SK-N-SH (cell line): ENCODE measurements around the gene HYAL2. TPM values are rescaled to one million over a fixed set of nuclear protein-coding genes. Genes with fewer than 3 reads are reported as not detected.

Experiments
- CTCF ChIA-PET: fragments of 300-600, 350-600 bp; formaldehyde crosslinking; extraction: SDS; loops from one replicate; lab custom pipeline; 2021; lab: Yijun Ruan, JAX
- POLR2A ChIA-PET: fragments of 350-600 bp; sonication (Branson Sonifier 250); formaldehyde crosslinking; extraction: SDS; loops from one replicate; lab custom pipeline; 2020; ENCODE audit warnings: antibody characterized with exemption, inconsistent platforms; lab: Yijun Ruan, JAX
- DNase-seq: peaks from one replicate; pipeline ENCODE4 v3.0.0; 2012
- H2AFZ ChIP-seq: fragments of 200-600 bp; sonication (generic); 2 replicates; pipeline ENCODE4 v1.8.1; 2016; ENCODE audit warnings: antibody characterized with exemption, mild to moderate bottlenecking, low read depth
- H3F3A ChIP-seq: fragments of 200-600 bp; sonication (generic); replicated peaks from 2 replicates; pipeline ENCODE3; 2016; ENCODE audit warnings: antibody characterized with exemption, mild to moderate bottlenecking; ENCODE audit not compliant: insufficient read depth
- H3K27ac ChIP-seq, 2 experiments: fragments of 200-500 bp in 1 of 2; fragments of 200-600 bp in 1 of 2; sonication (Bioruptor generic) in 1 of 2; sonication (generic), shearing (Covaris generic) in 1 of 2; 2 replicates each; pipeline versions ENCODE4 v1.5.1 to v1.6.1; 2014 to 2016; ENCODE audit warnings: low read depth in 2 of 2, inconsistent platforms in 1 of 2, low read length in 1 of 2, mild to moderate bottlenecking in 1 of 2, mixed read lengths in 1 of 2
- H3K27me3 ChIP-seq: fragments of 200-600 bp; sonication (generic), shearing (Covaris generic); 2 replicates; pipeline ENCODE4 v1.6.1; 2016; ENCODE audit warnings: mixed run types; ENCODE audit not compliant: insufficient read depth
- H3K36me3 ChIP-seq, 2 experiments: fragments of 200-500 bp in 1 of 2; fragments of 200-600 bp in 1 of 2; sonication (Bioruptor generic) in 1 of 2; sonication (generic) in 1 of 2; replicated peaks in 1 of 2; 2 replicates each; pipeline versions ENCODE3 to v1.5.1; 2014 to 2016; ENCODE audit warnings: low read length in 1 of 2, mild to moderate bottlenecking in 1 of 2; ENCODE audit not compliant: insufficient read depth in 2 of 2, control insufficient read depth in 1 of 2
- H3K4me1 ChIP-seq, 2 experiments: fragments of 200-500 bp in 1 of 2; fragments of 200-600 bp in 1 of 2; sonication (Bioruptor generic) in 1 of 2; sonication (generic), shearing (Covaris generic) in 1 of 2; 2 replicates each; pipeline versions ENCODE4 v1.5.1 to v1.6.1; 2014 to 2016; ENCODE audit warnings: low read depth in 1 of 2, low read length in 1 of 2, mixed run types in 1 of 2; ENCODE audit not compliant: insufficient read depth in 2 of 2, control insufficient read depth in 1 of 2
- H3K4me2 ChIP-seq: fragments of 200-600 bp; sonication (generic), shearing (Covaris generic); 2 replicates; pipeline ENCODE4 v1.6.1; 2017; ENCODE audit warnings: mixed run types
- H3K4me3 ChIP-seq, 2 experiments: fragments of 200-500 bp in 1 of 2; fragments of 200-600 bp in 1 of 2; sonication (Bioruptor generic) in 1 of 2; sonication (generic), shearing (Covaris generic) in 1 of 2; 2 replicates each; pipeline versions ENCODE4 v1.5.1 to v1.8.1; 2014 to 2016; ENCODE audit warnings: low read depth in 2 of 2, inconsistent platforms in 1 of 2, low read length in 1 of 2, mild to moderate bottlenecking in 1 of 2, mixed read lengths in 1 of 2, moderate library complexity in 1 of 2
- H3K79me2 ChIP-seq: fragments of 200-600 bp; sonication (generic); 2 replicates; pipeline ENCODE4 v1.8.1; 2017; ENCODE audit warnings: mild to moderate bottlenecking; ENCODE audit not compliant: insufficient read depth
- H3K9ac ChIP-seq: fragments of 200-600 bp; sonication (generic); 2 replicates; pipeline ENCODE4 v1.6.1; 2017; ENCODE audit warnings: mixed run types
- H3K9me2 ChIP-seq: fragments of 200-600 bp; sonication (generic); 2 replicates; pipeline ENCODE4 v1.6.1; 2017; ENCODE audit warnings: mixed run types
- H3K9me3 ChIP-seq: fragments of 200-600 bp; sonication (generic); 2 replicates; pipeline ENCODE4 v1.6.1; 2017; ENCODE audit warnings: mixed run types, mild to moderate bottlenecking, moderate library complexity
- H4K20me1 ChIP-seq: fragments of 200-600 bp; sonication (generic); 2 replicates; pipeline ENCODE4 v1.6.1; 2017; ENCODE audit warnings: mild to moderate bottlenecking, mixed run types; ENCODE audit not compliant: insufficient read depth
- ELF1 ChIP-seq: IDR thresholded peaks from 2 replicates; pipeline ENCODE4 v1.4.0; 2012
- EZH2phosphoT487 ChIP-seq: fragments of 200-600 bp; sonication (generic); IDR thresholded peaks from 2 replicates; pipeline ENCODE4 v1.6.1; 2017; ENCODE audit warnings: low read depth, mixed run types, mild to moderate bottlenecking, antibody characterized with exemption, moderate library complexity, borderline replicate concordance
- PBX3 ChIP-seq: IDR thresholded peaks from 2 replicates; pipeline ENCODE4; 2012
- POLR2AphosphoS5 ChIP-seq: IDR thresholded peaks from 2 replicates; pipeline ENCODE4 v1.6.1; 2012; ENCODE audit warnings: low read depth, low read length
- RAD21 ChIP-seq: IDR thresholded peaks from 2 replicates; pipeline ENCODE4 v1.6.1; 2012; ENCODE audit warnings: mild to moderate bottlenecking, low read length
- RCOR1 ChIP-seq: fragments of 150-350 bp; IDR thresholded peaks from 2 replicates; pipeline ENCODE4 v1.6.1; 2017; ENCODE audit warnings: antibody characterized with exemption, low read length
- REST ChIP-seq: IDR thresholded peaks from 2 replicates; pipeline ENCODE4 v1.6.1; 2012; ENCODE audit warnings: mild to moderate bottlenecking, low read depth, low read length, moderate library complexity
- RXRA ChIP-seq: IDR thresholded peaks from 2 replicates; pipeline ENCODE4 v1.4.0; 2012; ENCODE audit warnings: low read depth, mild to moderate bottlenecking, borderline replicate concordance
- SIN3A ChIP-seq: IDR thresholded peaks from 2 replicates; pipeline ENCODE4 v1.6.1; 2012; ENCODE audit warnings: low read depth, mild to moderate bottlenecking, low read length, moderate library complexity, borderline replicate concordance
- SMC3 ChIP-seq: IDR thresholded peaks from 2 replicates; pipeline ENCODE4 v1.6.1; 2012; ENCODE audit warnings: low read depth, low read length, improper control_type of control experiment
- TAF1 ChIP-seq: IDR thresholded peaks from 2 replicates; pipeline ENCODE4 v1.6.1; 2012; ENCODE audit warnings: low read depth, mild to moderate bottlenecking, low read length, moderate library complexity, borderline replicate concordance
- USF2 ChIP-seq: fragments of 150-350 bp; IDR thresholded peaks from 2 replicates; pipeline ENCODE4 v1.6.1; 2017; ENCODE audit warnings: antibody characterized with exemption, low read length, low read depth, borderline replicate concordance
- WGBS: methylation state at CpG from one replicate; pipeline ENCODE4 v1.1.6; 2017; ENCODE audit warnings: low lambda C conversion rate; 5-methylcytosine and 5-hydroxymethylcytosine counted together
- polyA plus RNA-seq, 3 experiments: library from polyadenylated mRNA; depleted of rRNA; stranded (reverse); fragments of >200 nt; gene quantifications; 2 replicates each; pipeline ENCODE4 v1.2.3, GENCODE V29; 2012
- TF ChIP-seq, protein P1 (sequence below): fragments of 200-600 bp; sonication (generic); IDR thresholded peaks from 2 replicates; pipeline ENCODE4 v1.6.1; 2017; ENCODE audit warnings: antibody characterized with exemption, mild to moderate bottlenecking, moderate library complexity
- TF ChIP-seq, protein P2 (sequence below): IDR thresholded peaks from 2 replicates; pipeline ENCODE4 v1.4.0; 2012; ENCODE audit warnings: low read depth, borderline replicate concordance

Gene HYAL2
- polyA plus RNA-seq, 1 of the 3 experiments (the other 2 are of a cell fraction), result 135 TPM

DNA sequence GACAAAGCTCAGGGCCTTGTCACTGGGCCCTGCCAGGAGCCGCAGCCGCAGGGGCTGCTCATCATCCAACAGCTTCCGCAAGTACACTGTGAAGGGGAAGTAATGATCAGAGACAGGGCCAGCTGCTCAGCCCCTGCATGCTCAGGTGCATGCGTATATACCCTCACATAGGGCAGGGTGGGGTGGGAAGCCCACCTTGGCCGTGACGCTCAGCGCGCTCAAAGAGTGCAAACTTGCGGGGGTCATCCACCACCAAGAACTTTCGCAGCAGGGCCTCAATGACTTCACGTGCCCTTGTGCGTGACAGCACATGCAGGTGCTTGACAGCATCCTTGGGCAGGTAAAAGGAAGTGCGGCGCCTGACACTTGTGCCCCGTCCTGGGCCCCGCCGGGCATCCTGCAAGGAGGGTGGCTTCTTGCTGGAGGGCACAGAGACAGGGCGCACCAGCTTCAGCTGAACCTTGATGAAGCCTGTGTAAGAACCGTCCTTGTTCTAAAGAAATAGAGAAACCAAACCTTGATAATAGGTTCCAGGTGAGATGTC, 8.9 kb upstream of the HYAL2 start:
- H3K4me1 ChIP-seq, result peaks cover 5 to 33% of the 10 kb centered on the region in 2 experiments; a peak in 3 of 4 replicates
- no peaks in the 10 kb centered on the region for H3K9me3 ChIP-seq
- no peaks in the 10 kb centered on the region for H3K9me2 ChIP-seq
- peaks cover 30% of the 10 kb centered on the region for H3F3A ChIP-seq
- TF ChIP-seq, protein P1, sequence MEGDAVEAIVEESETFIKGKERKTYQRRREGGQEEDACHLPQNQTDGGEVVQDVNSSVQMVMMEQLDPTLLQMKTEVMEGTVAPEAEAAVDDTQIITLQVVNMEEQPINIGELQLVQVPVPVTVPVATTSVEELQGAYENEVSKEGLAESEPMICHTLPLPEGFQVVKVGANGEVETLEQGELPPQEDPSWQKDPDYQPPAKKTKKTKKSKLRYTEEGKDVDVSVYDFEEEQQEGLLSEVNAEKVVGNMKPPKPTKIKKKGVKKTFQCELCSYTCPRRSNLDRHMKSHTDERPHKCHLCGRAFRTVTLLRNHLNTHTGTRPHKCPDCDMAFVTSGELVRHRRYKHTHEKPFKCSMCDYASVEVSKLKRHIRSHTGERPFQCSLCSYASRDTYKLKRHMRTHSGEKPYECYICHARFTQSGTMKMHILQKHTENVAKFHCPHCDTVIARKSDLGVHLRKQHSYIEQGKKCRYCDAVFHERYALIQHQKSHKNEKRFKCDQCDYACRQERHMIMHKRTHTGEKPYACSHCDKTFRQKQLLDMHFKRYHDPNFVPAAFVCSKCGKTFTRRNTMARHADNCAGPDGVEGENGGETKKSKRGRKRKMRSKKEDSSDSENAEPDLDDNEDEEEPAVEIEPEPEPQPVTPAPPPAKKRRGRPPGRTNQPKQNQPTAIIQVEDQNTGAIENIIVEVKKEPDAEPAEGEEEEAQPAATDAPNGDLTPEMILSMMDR, result no peak
- TF ChIP-seq REST (no peak), ELF1 (no peak), SIN3A (no peak), EZH2phosphoT487 (no peak), RXRA (no peak)
- H3K27ac ChIP-seq, result no peak overlapping the region
- H3K9ac ChIP-seq, result no peak overlapping the region
- H3K4me3 ChIP-seq, result no peak overlapping the region
- no peak overlapping the region for H3K4me2 ChIP-seq
- no peak for DNase-seq
- H3K27me3 ChIP-seq, result no peaks in the 10 kb centered on the region
- H3K36me3 ChIP-seq, result peaks cover 10 to 27% of the 10 kb centered on the region in 2 experiments
- H2AFZ ChIP-seq, result no peak overlapping the region
- ChIA-PET POLR2A (no interaction called here), CTCF (interaction anchor here (1.1 kb wide), 2 partner anchors 16 to 211 kb away, joined by 3 to 4 read pairs; no protein-coding TSS in a partner anchor)
- H4K20me1 ChIP-seq, result peaks cover 10% of the 10 kb centered on the region; the same call in 1 of the 2 replicates
- H3K79me2 ChIP-seq, result peaks cover 76% of the 10 kb centered on the region
- 100% methylated on average over 12 of the region's 19 CpGs for WGBS

- ChIA-PET POLR2A (no interaction called here), CTCF (no interaction called here)
- Histone ChIP-seq H2AFZ (no peak overlapping the region), H3K4me2 (no peak overlapping the region), H3F3A (peaks cover 30% of the 10 kb centered on the region), H4K20me1 (peaks cover 10% of the 10 kb centered on the region; the same call in 1 of the 2 replicates), H3K9me2 (no peaks in the 10 kb centered on the region), H3K4me1 (peaks cover 5 to 25% of the 10 kb centered on the region in 2 experiments; a peak in 3 of 4 replicates), H3K4me3 (no peak overlapping the region), H3K27me3 (no peaks in the 10 kb centered on the region), H3K79me2 (peaks cover 71% of the 10 kb centered on the region), H3K27ac (no peak overlapping the region), H3K9me3 (no peaks in the 10 kb centered on the region), H3K9ac (no peak overlapping the region), H3K36me3 (peaks cover 10 to 37% of the 10 kb centered on the region in 2 experiments)
- 89% methylated on average over 4 of the region's 10 CpGs for WGBS
- no peak for DNase-seq
- TF ChIP-seq TAF1 (no peak), POLR2AphosphoS5 (no peak), PBX3 (no peak), RAD21 (no peak), EZH2phosphoT487 (no peak), SMC3 (no peak), RCOR1 (no peak), USF2 (no peak)
- TF ChIP-seq, protein P2, sequence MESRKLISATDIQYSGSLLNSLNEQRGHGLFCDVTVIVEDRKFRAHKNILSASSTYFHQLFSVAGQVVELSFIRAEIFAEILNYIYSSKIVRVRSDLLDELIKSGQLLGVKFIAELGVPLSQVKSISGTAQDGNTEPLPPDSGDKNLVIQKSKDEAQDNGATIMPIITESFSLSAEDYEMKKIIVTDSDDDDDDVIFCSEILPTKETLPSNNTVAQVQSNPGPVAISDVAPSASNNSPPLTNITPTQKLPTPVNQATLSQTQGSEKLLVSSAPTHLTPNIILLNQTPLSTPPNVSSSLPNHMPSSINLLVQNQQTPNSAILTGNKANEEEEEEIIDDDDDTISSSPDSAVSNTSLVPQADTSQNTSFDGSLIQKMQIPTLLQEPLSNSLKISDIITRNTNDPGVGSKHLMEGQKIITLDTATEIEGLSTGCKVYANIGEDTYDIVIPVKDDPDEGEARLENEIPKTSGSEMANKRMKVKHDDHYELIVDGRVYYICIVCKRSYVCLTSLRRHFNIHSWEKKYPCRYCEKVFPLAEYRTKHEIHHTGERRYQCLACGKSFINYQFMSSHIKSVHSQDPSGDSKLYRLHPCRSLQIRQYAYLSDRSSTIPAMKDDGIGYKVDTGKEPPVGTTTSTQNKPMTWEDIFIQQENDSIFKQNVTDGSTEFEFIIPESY, result no peak
These were observed 7.8 kb upstream of the HYAL2 start for GRCh38 chr3:50330330-50330729.
